HL-60 (cell line): ENCODE data around the gene PTPA.

Experiments
- DNase-seq, 2 experiments: peaks; one replicate each; pipeline ENCODE4 v3.0.0-alpha.2; 2010 to 2020; ENCODE audit warnings: low read depth in 1 of 2, low spot score in 1 of 2
- H3K27ac ChIP-seq: fragments of 250-450 bp; sonication (Bioruptor Pico); replicated peaks from 2 replicates; pipeline ENCODE4 v1.5.1; 2020; ENCODE audit warnings: mild to moderate bottlenecking, moderate library complexity
- H3K27me3 ChIP-seq: fragments of 250-450 bp; sonication (Bioruptor Pico); 2 replicates; pipeline ENCODE4 v1.5.1; 2021; ENCODE audit warnings: mild to moderate bottlenecking, moderate library complexity; ENCODE audit not compliant: insufficient read depth, poor library complexity, severe bottlenecking
- H3K4me3 ChIP-seq: replicated peaks from 2 replicates; pipeline ENCODE4 v1.5.1; 2011; ENCODE audit warnings: mild to moderate bottlenecking, control low read depth, low read length; ENCODE audit not compliant: insufficient read depth
- GABPA ChIP-seq: IDR thresholded peaks from 2 replicates; pipeline ENCODE4 v1.6.1; 2012; ENCODE audit warnings: low read depth
- POLR2AphosphoS5 ChIP-seq: IDR thresholded peaks from 2 replicates; pipeline ENCODE4 v1.6.1; 2012; ENCODE audit warnings: low read depth
- SPI1 ChIP-seq: IDR thresholded peaks from 2 replicates; pipeline ENCODE4 v1.6.1; 2012; ENCODE audit warnings: low read depth, mild to moderate bottlenecking, borderline replicate concordance
- TF ChIP-seq, protein P1 (sequence below): IDR thresholded peaks from 2 replicates; pipeline ENCODE4 v1.6.1; 2012; ENCODE audit warnings: low read depth; ENCODE audit not compliant: insufficient replicate concordance
- TF ChIP-seq, protein P2 (sequence below): IDR thresholded peaks from one replicate; pipeline ENCODE4 v1.5.1; 2011; ENCODE audit warnings: low read length, control low read depth, inconsistent platforms; ENCODE audit not compliant: insufficient read depth

PTPA gene

DNA sequence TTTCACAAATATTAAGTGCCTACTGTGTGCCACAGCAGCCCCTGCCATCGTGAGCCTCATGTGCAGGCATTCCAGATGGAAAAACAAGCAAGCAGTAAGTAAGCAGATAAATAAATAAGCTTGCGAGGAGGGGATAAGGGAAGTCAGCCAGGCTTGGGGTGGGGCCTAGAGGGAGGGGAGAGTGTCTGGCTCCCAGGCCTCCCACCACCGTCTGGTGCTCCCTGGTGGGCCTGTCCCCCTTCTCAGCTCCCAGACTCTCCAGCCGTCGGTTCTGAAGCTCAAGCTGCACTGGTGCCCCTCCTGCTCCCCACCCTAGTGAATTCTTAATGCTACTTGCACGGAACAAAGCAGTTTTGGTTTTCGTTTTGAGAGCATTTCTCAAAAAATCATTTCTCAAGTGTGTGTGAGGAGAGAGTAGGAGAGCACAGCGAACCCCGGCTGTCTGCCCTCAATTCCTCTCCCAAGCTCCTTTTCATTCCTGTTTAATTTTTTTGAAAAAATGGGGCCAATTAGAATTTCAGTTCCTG lies 73.4 kb downstream of the PTPA start:
- Histone ChIP-seq H3K4me3 (no peak overlapping the region), H3K27me3 (no peaks in the 10 kb centered on the region), H3K27ac (no peak overlapping the region)
- TF ChIP-seq GABPA, result no peak
- TF ChIP-seq SPI1, result no peak
- TF ChIP-seq, protein P1, sequence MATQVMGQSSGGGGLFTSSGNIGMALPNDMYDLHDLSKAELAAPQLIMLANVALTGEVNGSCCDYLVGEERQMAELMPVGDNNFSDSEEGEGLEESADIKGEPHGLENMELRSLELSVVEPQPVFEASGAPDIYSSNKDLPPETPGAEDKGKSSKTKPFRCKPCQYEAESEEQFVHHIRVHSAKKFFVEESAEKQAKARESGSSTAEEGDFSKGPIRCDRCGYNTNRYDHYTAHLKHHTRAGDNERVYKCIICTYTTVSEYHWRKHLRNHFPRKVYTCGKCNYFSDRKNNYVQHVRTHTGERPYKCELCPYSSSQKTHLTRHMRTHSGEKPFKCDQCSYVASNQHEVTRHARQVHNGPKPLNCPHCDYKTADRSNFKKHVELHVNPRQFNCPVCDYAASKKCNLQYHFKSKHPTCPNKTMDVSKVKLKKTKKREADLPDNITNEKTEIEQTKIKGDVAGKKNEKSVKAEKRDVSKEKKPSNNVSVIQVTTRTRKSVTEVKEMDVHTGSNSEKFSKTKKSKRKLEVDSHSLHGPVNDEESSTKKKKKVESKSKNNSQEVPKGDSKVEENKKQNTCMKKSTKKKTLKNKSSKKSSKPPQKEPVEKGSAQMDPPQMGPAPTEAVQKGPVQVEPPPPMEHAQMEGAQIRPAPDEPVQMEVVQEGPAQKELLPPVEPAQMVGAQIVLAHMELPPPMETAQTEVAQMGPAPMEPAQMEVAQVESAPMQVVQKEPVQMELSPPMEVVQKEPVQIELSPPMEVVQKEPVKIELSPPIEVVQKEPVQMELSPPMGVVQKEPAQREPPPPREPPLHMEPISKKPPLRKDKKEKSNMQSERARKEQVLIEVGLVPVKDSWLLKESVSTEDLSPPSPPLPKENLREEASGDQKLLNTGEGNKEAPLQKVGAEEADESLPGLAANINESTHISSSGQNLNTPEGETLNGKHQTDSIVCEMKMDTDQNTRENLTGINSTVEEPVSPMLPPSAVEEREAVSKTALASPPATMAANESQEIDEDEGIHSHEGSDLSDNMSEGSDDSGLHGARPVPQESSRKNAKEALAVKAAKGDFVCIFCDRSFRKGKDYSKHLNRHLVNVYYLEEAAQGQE, result no peak
- TF ChIP-seq, protein P2, sequence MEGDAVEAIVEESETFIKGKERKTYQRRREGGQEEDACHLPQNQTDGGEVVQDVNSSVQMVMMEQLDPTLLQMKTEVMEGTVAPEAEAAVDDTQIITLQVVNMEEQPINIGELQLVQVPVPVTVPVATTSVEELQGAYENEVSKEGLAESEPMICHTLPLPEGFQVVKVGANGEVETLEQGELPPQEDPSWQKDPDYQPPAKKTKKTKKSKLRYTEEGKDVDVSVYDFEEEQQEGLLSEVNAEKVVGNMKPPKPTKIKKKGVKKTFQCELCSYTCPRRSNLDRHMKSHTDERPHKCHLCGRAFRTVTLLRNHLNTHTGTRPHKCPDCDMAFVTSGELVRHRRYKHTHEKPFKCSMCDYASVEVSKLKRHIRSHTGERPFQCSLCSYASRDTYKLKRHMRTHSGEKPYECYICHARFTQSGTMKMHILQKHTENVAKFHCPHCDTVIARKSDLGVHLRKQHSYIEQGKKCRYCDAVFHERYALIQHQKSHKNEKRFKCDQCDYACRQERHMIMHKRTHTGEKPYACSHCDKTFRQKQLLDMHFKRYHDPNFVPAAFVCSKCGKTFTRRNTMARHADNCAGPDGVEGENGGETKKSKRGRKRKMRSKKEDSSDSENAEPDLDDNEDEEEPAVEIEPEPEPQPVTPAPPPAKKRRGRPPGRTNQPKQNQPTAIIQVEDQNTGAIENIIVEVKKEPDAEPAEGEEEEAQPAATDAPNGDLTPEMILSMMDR, result no peak
- no peak for TF ChIP-seq POLR2AphosphoS5
- no peak for DNase-seq

DNA sequence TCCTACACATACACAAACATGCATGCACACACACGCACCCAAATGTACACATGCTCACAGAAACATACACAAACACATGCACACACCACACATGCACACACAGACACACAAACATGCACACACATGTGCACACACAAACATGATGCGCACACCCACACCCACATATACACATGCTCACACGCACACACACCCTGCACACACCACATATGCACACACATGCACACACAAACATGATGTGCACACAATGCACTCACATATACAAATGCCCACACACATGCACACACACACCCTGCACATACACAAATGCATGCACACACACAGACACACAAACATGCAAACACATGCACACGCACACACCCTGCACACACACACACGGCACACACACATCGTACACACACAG lies 74.2 kb downstream of the PTPA start:
- TF ChIP-seq, protein P2, result no peak
- TF ChIP-seq GABPA, result no peak
- no peak for TF ChIP-seq POLR2AphosphoS5
- TF ChIP-seq, protein P1, result no peak
- TF ChIP-seq SPI1, result no peak
- Histone ChIP-seq H3K27ac (no peak overlapping the region), H3K27me3 (no peaks in the 10 kb centered on the region), H3K4me3 (no peak overlapping the region)
- DNase-seq, result no peak

DNA sequence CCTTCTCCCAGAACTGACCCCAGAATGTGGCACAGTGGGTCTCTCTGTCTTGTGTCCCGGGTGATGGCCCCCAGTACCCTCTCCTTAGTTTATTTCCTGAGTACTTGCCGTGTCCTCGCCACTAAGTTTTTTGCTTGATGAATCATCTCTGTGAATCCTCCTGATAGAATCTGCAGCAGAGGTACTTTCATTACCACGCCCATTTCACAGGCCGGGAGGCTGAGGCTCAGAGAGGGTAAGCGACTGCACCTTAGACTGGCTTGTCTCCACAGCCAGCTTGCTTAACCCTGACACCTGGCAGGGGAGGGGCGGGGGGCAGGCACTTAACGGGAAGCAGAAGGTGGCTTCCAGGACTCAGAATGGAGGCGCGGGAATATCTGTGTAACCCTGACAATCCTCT lies 74.8 kb downstream of the PTPA start:
- DNase-seq, result no peak
- no peak overlapping the region for H3K4me3 ChIP-seq
- TF ChIP-seq GABPA, result no peak
- TF ChIP-seq SPI1, result no peak
- TF ChIP-seq, protein P1, result no peak
- TF ChIP-seq, protein P2, result no peak
- TF ChIP-seq POLR2AphosphoS5, result no peak
- no peaks in the 10 kb centered on the region for H3K27me3 ChIP-seq
- H3K27ac ChIP-seq, result no peak overlapping the region
